ACC112 (cell line): ENCODE data around the gene CTAGE8.
"Not testable (repeated sequence)": the region's sequence is repeated elsewhere in the genome, so short reads cannot be mapped to it uniquely, and the experiment has no call there.

Experiments
- H2AFZ ChIP-seq: fragments of 200-600 bp; sonication (generic); one replicate; pipeline ENCODE4 v1.6.0; 2017; ENCODE audit warnings: antibody characterized with exemption, low read length; ENCODE audit not compliant: unreplicated experiment
- H3K27ac ChIP-seq: fragments of 200-600 bp; sonication (generic); 2 replicates; pipeline ENCODE4 v1.5.1; 2014; ENCODE audit warnings: low read depth, mild to moderate bottlenecking, antibody characterized with exemption, low read length, moderate library complexity
- H3K27me3 ChIP-seq: fragments of 200-600 bp; sonication (generic); 2 replicates; pipeline ENCODE4 v1.6.1; 2014; ENCODE audit warnings: mild to moderate bottlenecking, antibody characterized with exemption, low read length, moderate library complexity, mixed read lengths; ENCODE audit not compliant: insufficient read depth
- H3K36me3 ChIP-seq: fragments of 200-600 bp; sonication (generic); 2 replicates; pipeline ENCODE4 v1.6.1; 2016; ENCODE audit warnings: mild to moderate bottlenecking, antibody characterized with exemption, low read length, moderate library complexity, mixed read lengths; ENCODE audit not compliant: insufficient read depth
- H3K4me1 ChIP-seq: fragments of 200-600 bp; sonication (generic); one replicate; pipeline ENCODE4 v1.6.1; 2016; ENCODE audit warnings: low read length, mixed read lengths; ENCODE audit not compliant: insufficient read depth, unreplicated experiment, control insufficient read depth
- H3K4me3 ChIP-seq: fragments of 200-600 bp; sonication (generic); 2 replicates; pipeline ENCODE4 v1.5.1; 2014; ENCODE audit warnings: mild to moderate bottlenecking, low read depth, low read length
- H3K79me2 ChIP-seq: fragments of 200-600 bp; sonication (generic); one replicate; pipeline ENCODE4 v1.6.0; 2016; ENCODE audit warnings: low read length; ENCODE audit not compliant: control insufficient read depth, unreplicated experiment, insufficient read depth

CTAGE8 gene

DNA sequence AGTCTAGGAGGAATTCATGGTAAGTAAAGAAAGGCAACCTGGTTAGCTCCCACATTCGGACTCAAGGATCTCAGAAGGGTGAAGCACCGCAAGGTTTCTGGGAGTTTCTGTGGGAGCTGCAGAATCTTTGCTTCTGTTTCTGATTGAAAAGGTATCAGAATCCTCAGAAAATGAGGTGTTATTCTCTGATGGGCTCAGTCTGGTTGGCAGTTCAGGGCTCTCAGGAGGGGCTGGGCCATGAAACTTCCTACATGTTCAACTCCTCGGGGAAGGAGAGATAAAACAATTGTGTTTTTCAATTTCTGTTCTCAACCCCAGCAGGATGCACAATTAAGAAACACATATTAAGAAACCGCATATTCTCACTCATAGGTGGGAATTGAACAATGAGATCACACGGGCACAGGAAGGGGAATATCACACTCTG, 13.6 kb downstream of the CTAGE8 start:
- Histone ChIP-seq H3K4me3 (no peak overlapping the region), H3K79me2 (no peaks in the 10 kb centered on the region), H3K27ac (no peak overlapping the region), H3K4me1 (no peaks in the 10 kb centered on the region), H3K36me3 (no peaks in the 10 kb centered on the region), H2AFZ (no peak overlapping the region), H3K27me3 (no peaks in the 10 kb centered on the region)

DNA sequence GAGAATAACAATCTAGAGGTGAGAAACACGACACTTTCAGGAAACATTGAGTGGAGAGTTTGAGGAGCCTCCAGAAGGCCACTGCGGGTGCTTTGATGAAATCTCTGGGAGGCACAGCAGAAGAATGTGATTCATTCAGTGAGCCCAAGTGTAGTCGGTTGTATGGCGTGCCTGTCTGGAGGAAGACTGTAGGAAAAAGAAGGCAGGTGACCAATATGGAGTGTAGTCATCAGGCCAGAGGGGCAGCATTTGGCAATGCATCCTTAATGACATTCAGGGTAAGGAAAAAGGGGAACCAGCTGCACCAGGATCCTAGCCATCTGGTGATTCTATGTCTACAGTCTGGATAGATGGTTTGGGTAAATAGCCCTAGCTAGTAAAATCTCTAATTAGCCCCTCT, 16.8 kb downstream of the CTAGE8 start:
- not testable (repeated sequence) for H3K27ac ChIP-seq, H3K79me2 ChIP-seq, H3K27me3 ChIP-seq, H2AFZ ChIP-seq, H3K4me3 ChIP-seq, H3K36me3 ChIP-seq, H3K4me1 ChIP-seq

DNA sequence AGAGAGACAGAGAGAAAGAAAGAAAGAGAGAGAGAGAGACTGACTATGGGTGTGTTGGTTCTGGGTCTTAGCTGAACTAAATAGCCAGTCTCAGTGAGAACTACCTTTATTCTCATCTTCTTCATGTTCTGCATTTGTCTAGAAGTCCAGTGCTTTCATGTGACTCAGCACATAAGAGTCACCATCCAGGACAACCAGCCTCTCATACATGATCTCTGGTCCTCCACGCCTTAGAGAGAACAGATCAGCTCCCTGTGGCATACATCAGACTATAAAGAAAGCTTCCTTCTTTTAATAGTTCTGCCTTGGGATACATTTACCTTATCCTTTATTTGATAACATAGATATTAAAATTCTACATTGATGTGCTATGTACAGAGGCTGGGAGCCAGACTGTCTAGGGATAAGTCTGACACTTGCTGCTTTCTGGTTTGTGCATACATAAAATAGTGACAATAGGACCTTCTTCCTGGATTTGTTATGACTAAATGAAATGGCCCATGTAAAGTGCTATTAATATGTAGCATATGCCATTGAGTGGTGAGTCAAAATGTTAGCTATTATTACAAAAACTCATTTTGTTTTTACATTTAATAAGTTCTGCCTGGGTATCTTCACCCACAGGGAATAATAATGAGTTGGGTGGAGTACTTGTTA, 21.3 kb downstream of the CTAGE8 start:
- H3K4me3 ChIP-seq, H3K36me3 ChIP-seq, H3K4me1 ChIP-seq, H3K79me2 ChIP-seq, H2AFZ ChIP-seq, H3K27me3 ChIP-seq, H3K27ac ChIP-seq: not testable (repeated sequence)

DNA sequence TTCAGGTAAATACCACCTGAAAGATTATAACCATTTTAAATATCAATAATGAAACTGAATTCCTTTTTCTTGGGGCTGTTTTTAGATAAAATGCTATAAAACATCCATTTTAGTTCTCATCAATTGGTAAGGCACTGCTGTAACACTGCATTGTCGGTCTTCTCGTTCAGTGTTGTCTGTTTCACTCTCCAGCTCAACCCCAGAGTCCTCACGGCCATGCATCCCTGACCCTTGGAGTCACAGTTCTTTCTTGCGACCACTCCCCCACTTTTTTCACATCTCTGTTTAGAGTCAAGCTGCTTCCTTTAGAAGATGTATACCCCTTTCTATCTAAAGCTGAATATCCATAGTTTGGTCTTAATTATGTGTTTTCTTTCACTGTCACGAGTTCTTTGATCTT, 22.1 kb downstream of the CTAGE8 start:
- not testable (repeated sequence) for H3K4me1 ChIP-seq, H2AFZ ChIP-seq, H3K36me3 ChIP-seq, H3K79me2 ChIP-seq, H3K27me3 ChIP-seq, H3K4me3 ChIP-seq, H3K27ac ChIP-seq

DNA sequence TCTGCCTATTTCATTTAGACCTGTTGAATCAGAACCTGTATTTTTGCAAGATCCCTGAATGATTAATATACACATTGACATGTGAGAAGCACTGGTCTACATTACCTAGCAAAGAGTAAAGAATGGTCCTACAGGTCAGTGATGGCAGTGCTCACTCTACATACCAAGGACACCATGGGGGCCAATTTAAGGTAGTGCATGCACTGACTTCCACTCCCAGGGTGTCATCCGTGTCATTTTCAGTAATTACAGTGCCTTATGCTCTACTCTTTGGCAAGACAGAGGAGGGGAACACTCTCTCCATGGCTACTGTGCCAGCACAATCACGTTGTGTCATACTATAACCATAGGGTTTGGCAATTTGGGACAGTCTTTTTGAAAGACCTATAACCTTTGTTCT, 23.7 kb downstream of the CTAGE8 start:
- not testable (repeated sequence) for H3K27me3 ChIP-seq, H3K27ac ChIP-seq, H3K4me1 ChIP-seq, H3K4me3 ChIP-seq, H2AFZ ChIP-seq, H3K36me3 ChIP-seq, H3K79me2 ChIP-seq

DNA sequence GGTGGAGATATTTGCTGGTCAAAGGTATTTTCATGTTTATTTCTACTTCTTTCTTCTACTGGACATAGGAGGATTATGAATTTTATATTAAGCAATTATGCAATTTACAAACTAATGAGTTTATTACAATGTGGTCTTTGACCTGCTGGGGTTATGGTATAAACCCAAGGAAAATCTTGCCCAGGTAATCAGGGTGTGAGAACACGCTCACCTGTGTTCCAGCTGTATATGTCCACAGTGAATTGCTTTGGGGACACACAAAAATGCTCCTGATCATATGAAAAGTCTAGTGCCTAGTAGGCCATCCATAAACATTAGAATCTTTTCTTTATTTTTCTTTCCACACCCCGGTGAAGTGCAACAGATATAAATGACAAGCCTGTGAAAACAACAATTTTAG, 29.7 kb downstream of the CTAGE8 start, which contains the start of gene OR2A42:
Gene OR2A42, minus strand, starts transcription at position 241 of the 400 bp plus-strand sequence. CDS start 6,762 bp downstream, outside the sequence.
- H3K27ac ChIP-seq, H3K4me1 ChIP-seq, H2AFZ ChIP-seq, H3K79me2 ChIP-seq, H3K4me3 ChIP-seq, H3K36me3 ChIP-seq, H3K27me3 ChIP-seq: not testable (repeated sequence)

DNA sequence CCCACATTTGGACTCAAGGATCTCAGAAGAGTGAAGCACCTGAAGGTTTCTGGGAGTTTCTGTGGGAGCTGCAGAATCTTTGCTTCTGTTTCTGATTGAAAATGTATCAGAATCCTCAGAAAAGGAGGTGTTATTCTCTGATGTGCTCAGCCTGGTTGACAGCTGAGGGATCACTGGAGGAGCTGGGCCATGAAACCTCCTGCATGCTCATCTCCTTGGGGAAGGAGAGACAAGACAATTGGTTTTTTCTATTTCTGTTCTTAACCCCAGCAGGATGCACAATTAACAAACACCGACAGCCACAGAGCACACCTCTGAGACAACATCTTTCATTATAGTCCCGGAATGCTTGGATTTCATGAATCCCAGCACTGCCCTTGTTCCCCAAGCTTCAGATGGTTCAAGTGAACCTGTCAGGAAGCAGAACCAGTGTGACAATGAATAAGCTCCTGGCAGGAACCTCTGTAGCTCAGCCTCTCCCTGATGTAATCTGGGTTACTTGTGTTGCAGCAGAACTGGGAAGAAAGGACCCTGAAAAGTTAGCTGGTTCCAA, 30.5 kb downstream of the CTAGE8 start:
- not testable (repeated sequence) for H3K27me3 ChIP-seq, H3K79me2 ChIP-seq, H2AFZ ChIP-seq, H3K4me1 ChIP-seq, H3K36me3 ChIP-seq, H3K27ac ChIP-seq, H3K4me3 ChIP-seq

DNA sequence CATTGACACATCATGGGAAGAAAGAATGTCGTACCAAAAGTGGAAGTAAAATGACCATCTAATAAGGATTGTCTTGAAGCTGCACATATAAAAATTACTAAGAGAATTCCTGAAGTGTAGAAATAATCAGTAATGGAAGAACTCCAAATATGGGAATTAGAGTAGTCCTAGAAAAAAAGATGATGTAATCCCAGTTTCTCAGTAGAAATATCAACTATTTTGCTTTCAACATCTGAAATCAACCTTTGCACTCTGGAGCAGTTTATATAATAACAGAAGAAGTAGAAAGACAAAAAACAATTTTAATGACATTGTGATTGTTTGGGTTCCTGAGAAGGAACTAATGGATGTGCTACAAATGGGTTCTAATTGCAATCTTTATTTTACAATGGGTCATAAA, 36.0 kb downstream of the CTAGE8 start:
- H3K36me3 ChIP-seq, H2AFZ ChIP-seq, H3K27ac ChIP-seq, H3K27me3 ChIP-seq, H3K4me3 ChIP-seq, H3K79me2 ChIP-seq, H3K4me1 ChIP-seq: not testable (repeated sequence)

DNA sequence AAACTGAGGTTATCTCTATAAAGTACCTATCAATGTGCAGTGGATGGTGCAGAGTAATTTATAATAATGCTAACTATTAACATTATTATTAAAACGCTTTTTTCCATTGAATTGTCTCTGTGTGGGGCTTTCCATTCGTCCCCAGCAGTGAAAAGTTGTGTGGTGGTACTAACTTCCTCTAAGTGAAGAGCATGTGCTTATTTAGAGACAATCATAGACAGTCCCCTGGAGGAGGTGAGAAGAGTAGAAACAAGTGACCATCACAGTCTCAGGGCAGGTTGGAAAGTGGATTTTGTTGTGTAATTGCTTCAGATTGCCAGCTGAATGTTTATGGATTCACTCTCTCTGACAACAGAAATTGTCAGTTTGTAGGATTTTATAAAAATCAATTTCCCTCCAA, 38.1 kb downstream of the CTAGE8 start:
- H3K36me3 ChIP-seq, H3K27ac ChIP-seq, H2AFZ ChIP-seq, H3K4me3 ChIP-seq, H3K79me2 ChIP-seq, H3K4me1 ChIP-seq, H3K27me3 ChIP-seq: not testable (repeated sequence)

DNA sequence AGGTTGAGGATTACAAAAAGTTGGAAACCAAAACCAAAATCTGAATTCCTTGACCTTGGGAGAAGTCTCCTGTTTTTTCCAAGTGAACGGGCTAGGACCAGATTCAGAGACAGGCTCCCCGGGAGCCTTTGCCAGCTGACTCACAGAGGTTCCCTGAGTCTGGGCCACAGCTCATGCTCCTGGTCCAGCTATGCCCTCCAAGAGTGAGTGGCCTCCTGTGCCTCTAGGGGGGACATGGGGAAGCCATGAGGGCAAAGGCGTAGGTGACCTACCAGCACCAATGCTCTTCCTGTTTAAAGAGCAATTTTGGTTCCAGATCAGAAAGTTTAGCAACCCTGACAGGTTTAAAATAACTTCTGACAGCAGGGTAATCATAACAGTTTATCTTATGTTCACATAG, 40.3 kb downstream of the CTAGE8 start:
- not testable (repeated sequence) for H3K4me1 ChIP-seq, H2AFZ ChIP-seq, H3K36me3 ChIP-seq, H3K79me2 ChIP-seq, H3K27ac ChIP-seq, H3K27me3 ChIP-seq, H3K4me3 ChIP-seq

DNA sequence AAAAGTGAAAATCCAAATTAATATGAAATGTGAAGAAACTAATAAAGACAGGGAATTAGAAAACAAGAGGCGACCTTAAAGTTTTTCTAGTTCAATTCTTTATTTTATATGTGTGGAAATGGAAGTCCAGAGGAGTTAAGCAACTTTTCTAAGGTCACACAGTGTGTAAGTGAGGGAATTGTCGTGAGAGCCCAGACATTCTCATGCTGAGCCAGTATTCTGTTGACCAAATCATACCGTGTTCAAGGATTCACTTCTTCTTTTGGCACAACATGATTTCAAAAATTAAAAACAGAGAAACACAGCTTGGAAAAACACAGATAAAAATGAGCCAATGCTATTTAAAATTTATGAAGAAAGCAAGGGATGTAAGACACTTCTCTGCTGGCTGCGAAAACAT, 42.2 kb downstream of the CTAGE8 start:
- H3K79me2 ChIP-seq, H3K36me3 ChIP-seq, H3K27me3 ChIP-seq, H3K4me1 ChIP-seq, H3K4me3 ChIP-seq, H2AFZ ChIP-seq, H3K27ac ChIP-seq: not testable (repeated sequence)
